Body of pancreas (tissue), 4 donors: ENCODE measurements around the gene PALLD.

Source experiments
- POLR2A ChIP-seq, 3 donors: fragments of 450-650 bp; IDR thresholded peaks; one replicate each; pipeline ENCODE4 v1.6.1; 2016; ENCODE audit warnings: antibody characterized with exemption in 3 of 3, mild to moderate bottlenecking in 2 of 3
- TF ChIP-seq, protein P1 (sequence below), 7 experiments: fragments of 450-650 bp in 4 of 7; fragments of 200-600 bp in 3 of 7; sonication (generic) in 3 of 7; IDR thresholded peaks; one replicate each; pipeline ENCODE4 v1.5.1; 2016 to 2019; ENCODE audit warnings: antibody characterized with exemption in 7 of 7

DNA sequence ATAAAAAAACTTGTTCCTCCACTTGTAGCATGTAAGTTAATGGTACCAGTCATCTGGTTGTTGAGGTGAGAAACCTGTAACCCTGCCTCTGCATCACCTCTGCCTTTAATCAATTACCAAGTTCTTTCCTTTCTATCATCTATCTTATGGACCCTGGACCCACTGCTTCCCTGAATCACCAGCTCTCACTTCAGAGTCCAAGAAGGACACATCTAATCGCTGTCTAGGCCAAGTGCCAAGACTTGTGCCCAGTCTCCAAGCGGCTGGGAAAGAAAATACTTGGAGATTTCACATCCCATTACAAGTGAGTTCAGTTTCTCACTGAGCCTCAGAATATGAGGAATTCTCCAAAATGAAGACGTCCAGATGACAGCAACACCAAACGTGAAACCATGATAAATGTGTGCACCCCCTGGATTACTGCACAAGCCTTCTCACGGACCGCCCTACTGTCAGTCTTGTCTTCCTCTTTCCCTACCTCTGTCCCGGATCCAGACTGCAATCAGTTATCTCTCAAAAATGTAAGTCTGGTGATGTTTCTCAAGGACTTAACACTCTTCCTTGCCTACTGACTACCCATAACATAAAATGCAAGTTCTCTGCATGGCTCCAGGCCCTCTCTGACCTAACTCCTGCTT lies 10.4 kb downstream of the PALLD start:
- TF ChIP-seq, protein P1, sequence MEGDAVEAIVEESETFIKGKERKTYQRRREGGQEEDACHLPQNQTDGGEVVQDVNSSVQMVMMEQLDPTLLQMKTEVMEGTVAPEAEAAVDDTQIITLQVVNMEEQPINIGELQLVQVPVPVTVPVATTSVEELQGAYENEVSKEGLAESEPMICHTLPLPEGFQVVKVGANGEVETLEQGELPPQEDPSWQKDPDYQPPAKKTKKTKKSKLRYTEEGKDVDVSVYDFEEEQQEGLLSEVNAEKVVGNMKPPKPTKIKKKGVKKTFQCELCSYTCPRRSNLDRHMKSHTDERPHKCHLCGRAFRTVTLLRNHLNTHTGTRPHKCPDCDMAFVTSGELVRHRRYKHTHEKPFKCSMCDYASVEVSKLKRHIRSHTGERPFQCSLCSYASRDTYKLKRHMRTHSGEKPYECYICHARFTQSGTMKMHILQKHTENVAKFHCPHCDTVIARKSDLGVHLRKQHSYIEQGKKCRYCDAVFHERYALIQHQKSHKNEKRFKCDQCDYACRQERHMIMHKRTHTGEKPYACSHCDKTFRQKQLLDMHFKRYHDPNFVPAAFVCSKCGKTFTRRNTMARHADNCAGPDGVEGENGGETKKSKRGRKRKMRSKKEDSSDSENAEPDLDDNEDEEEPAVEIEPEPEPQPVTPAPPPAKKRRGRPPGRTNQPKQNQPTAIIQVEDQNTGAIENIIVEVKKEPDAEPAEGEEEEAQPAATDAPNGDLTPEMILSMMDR (IDR thresholded peaks at IDR 0.05): no peak
- no peak for TF ChIP-seq POLR2A (IDR thresholded peaks at IDR 0.05)
